ENCODE measurements around the gene PCDHGA1. TPM values are rescaled to one million over a fixed set of nuclear protein-coding genes. Genes with fewer than 3 reads are reported as not detected.

PCDHGA1 gene
- total RNA-seq, 1 donor from 2014 or later, result 0.54 TPM

GRCh38 chr5:141528291-141528984 lies 198.1 kb downstream of the PCDHGA1 start:
- no peak for TF ChIP-seq CTCF (conservative IDR thresholded peaks at IDR 0.05)
- Mint-ChIP-seq H3K9me3 (peaks cover 3% of the 10 kb centered on the region), H3K4me1 (peaks cover 29% of the 10 kb centered on the region), H3K27me3 (ENCODE audit: low read depth) (no peaks in the 10 kb centered on the region), H3K4me3 (no peak overlapping the region), H3K27ac (ENCODE audit: unreplicated experiment) (peak overlapping the region; percentile 81), H3K36me3 (ENCODE audit: low read depth) (peaks cover 19% of the 10 kb centered on the region)
- no peak for DNase-seq (ENCODE audit: low read depth, low spot score)

GRCh38 chr5:141529002-141529401 lies 198.7 kb downstream of the PCDHGA1 start:
- TF ChIP-seq CTCF (conservative IDR thresholded peaks at IDR 0.05), result no peak
- H3K27me3 Mint-ChIP-seq (ENCODE audit: low read depth), result no peaks in the 10 kb centered on the region
- peaks cover 28% of the 10 kb centered on the region for H3K4me1 Mint-ChIP-seq
- peaks cover 20% of the 10 kb centered on the region for H3K36me3 Mint-ChIP-seq (ENCODE audit: low read depth)
- peak overlapping the region; percentile 81 for H3K27ac Mint-ChIP-seq (ENCODE audit: unreplicated experiment)
- H3K4me3 Mint-ChIP-seq, result no peak overlapping the region
- no peak for DNase-seq (ENCODE audit: low read depth, low spot score)
- H3K9me3 Mint-ChIP-seq, result peaks cover 3% of the 10 kb centered on the region

GRCh38 chr5:141529873-141530272 lies 199.6 kb downstream of the PCDHGA1 start:
- Mint-ChIP-seq H3K27me3 (ENCODE audit: low read depth) (no peaks in the 10 kb centered on the region), H3K4me3 (no peak overlapping the region), H3K4me1 (peaks cover 28% of the 10 kb centered on the region), H3K27ac (ENCODE audit: unreplicated experiment) (no peak overlapping the region), H3K36me3 (ENCODE audit: low read depth) (peaks cover 21% of the 10 kb centered on the region), H3K9me3 (no peaks in the 10 kb centered on the region)
- no peak for DNase-seq (ENCODE audit: low read depth, low spot score)
- no peak for TF ChIP-seq CTCF (conservative IDR thresholded peaks at IDR 0.05)

GRCh38 chr5:141532726-141533125 lies 202.4 kb downstream of the PCDHGA1 start:
- Mint-ChIP-seq H3K27me3 (ENCODE audit: low read depth) (no peaks in the 10 kb centered on the region), H3K36me3 (ENCODE audit: low read depth) (peaks cover 21% of the 10 kb centered on the region), H3K4me1 (peaks cover 18% of the 10 kb centered on the region), H3K27ac (ENCODE audit: unreplicated experiment) (no peak overlapping the region), H3K4me3 (no peak overlapping the region), H3K9me3 (no peaks in the 10 kb centered on the region)
- TF ChIP-seq CTCF (conservative IDR thresholded peaks at IDR 0.05), result no peak
- DNase-seq (ENCODE audit: low read depth, low spot score), result no peak

GRCh38 chr5:141533897-141534296 lies 203.6 kb downstream of the PCDHGA1 start:
- Mint-ChIP-seq H3K9me3 (no peaks in the 10 kb centered on the region), H3K4me1 (peaks cover 18% of the 10 kb centered on the region), H3K36me3 (ENCODE audit: low read depth) (peaks cover 14% of the 10 kb centered on the region), H3K4me3 (no peak overlapping the region), H3K27me3 (ENCODE audit: low read depth) (no peaks in the 10 kb centered on the region), H3K27ac (ENCODE audit: unreplicated experiment) (no peak overlapping the region)
- no peak for TF ChIP-seq CTCF (conservative IDR thresholded peaks at IDR 0.05)
- DNase-seq (ENCODE audit: low read depth, low spot score), result no peak
